ENCODE results near the gene MICAL3. TPM values are rescaled to one million over a fixed set of nuclear protein-coding genes. Genes with fewer than 3 reads are reported as not detected.

Gene MICAL3
- total RNA-seq, 1 experiment from 2014 or later, result 23.7 TPM

DNA sequence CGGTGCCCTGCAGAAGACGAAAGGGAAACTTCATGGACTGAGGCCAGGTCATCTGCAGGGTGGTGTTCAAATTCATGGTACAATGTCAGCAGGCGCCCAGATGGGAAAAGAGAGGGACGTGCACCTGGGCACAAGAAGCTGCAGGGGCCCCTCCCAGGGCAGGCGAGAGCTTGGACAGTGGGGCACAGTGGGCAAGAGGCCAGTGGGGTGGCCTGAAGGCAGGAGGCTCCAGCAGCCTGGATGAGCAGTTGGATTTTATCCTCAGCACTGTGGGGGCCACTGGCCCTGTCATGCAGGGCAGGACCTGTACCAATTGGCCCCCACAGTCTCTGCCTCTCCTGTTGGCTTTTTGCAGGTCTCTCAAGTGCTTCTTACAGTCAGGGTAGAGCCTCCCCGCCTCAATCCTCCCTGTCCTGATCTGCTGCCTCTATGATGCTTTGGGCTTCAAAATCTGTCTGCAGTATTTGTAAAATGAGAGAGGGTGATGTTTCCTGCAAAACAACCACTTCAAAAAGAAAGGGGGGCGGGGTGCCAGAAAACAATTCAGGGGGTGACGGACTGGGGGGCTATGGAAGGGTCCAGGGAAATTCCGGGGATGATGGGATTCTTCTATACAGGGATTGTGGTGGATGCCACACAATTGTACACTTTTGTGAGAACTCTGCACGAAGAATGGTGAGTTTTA is 248.4 kb downstream of the MICAL3 start:
- Histone ChIP-seq H3K27ac (ENCODE audit: low read length) (no peak overlapping the region), H3K4me2 (ENCODE audit: low read length) (no peak overlapping the region), H4K20me1 (ENCODE audit: low read length) (no peaks in the 10 kb centered on the region), H3K36me3 (ENCODE audit: low read depth, low read length) (no peaks in the 10 kb centered on the region), H3K4me3 (ENCODE audit: low read length) (no peak overlapping the region), H3K79me2 (ENCODE audit: low read length) (peaks cover 24% of the 10 kb centered on the region), H2AFZ (ENCODE audit: low read length) (no peak overlapping the region), H3F3A (ENCODE audit: low read length, unreplicated experiment) (no peaks in the 10 kb centered on the region), H3K9ac (ENCODE audit: low read length) (no peak overlapping the region), H3K9me2 (replicated peaks; ENCODE audit: low read length) (no peaks in the 10 kb centered on the region), H3K4me1 (ENCODE audit: insufficient read depth, low read length) (peaks cover 19% of the 10 kb centered on the region), H3K9me3 (ENCODE audit: low read length) (no peaks in the 10 kb centered on the region), H3K27me3 (ENCODE audit: low read length) (no peaks in the 10 kb centered on the region)
- no peak for ATAC-seq
- DNase-seq, result no peak
- BruUV-seq (replicated peaks), result no TSS peak
- ChIA-PET CTCF (no interaction called here), POLR2A (ENCODE audit: unreplicated experiment) (no interaction called here)
- intact Hi-C loops (cut with micrococcal nuclease), result no loop called here
- TF ChIP-seq EZH2phosphoT487 (IDR thresholded peaks at IDR 0.05; ENCODE audit: borderline replicate concordance, low read length) (no peak), EZH2 (IDR thresholded peaks at IDR 0.05; ENCODE audit: low read length, unreplicated experiment) (no peak)
- TF ChIP-seq, protein P1, sequence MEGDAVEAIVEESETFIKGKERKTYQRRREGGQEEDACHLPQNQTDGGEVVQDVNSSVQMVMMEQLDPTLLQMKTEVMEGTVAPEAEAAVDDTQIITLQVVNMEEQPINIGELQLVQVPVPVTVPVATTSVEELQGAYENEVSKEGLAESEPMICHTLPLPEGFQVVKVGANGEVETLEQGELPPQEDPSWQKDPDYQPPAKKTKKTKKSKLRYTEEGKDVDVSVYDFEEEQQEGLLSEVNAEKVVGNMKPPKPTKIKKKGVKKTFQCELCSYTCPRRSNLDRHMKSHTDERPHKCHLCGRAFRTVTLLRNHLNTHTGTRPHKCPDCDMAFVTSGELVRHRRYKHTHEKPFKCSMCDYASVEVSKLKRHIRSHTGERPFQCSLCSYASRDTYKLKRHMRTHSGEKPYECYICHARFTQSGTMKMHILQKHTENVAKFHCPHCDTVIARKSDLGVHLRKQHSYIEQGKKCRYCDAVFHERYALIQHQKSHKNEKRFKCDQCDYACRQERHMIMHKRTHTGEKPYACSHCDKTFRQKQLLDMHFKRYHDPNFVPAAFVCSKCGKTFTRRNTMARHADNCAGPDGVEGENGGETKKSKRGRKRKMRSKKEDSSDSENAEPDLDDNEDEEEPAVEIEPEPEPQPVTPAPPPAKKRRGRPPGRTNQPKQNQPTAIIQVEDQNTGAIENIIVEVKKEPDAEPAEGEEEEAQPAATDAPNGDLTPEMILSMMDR (conservative IDR thresholded peaks at IDR 0.05; ENCODE audit: low read depth, low read length), result no peak

GRCh38 chr22:17774926-17775685 is 249.3 kb downstream of the MICAL3 start:
- H4K20me1 ChIP-seq (ENCODE audit: low read length), result no peaks in the 10 kb centered on the region
- no peaks in the 10 kb centered on the region for H3F3A ChIP-seq (ENCODE audit: low read length, unreplicated experiment)
- H3K9me2 ChIP-seq (replicated peaks; ENCODE audit: low read length), result no peaks in the 10 kb centered on the region
- TF ChIP-seq EZH2phosphoT487 (IDR thresholded peaks at IDR 0.05; ENCODE audit: borderline replicate concordance, low read length), result no peak
- no peak for TF ChIP-seq EZH2 (IDR thresholded peaks at IDR 0.05; ENCODE audit: low read length, unreplicated experiment)
- TF ChIP-seq, protein P1 (conservative IDR thresholded peaks at IDR 0.05; ENCODE audit: low read depth, low read length), result no peak
- peaks cover 31% of the 10 kb centered on the region for H3K79me2 ChIP-seq (ENCODE audit: low read length)
- H3K27me3 ChIP-seq (ENCODE audit: low read length), result no peaks in the 10 kb centered on the region
- peak overlapping the region; percentile 79 for H2AFZ ChIP-seq (ENCODE audit: low read length)
- ATAC-seq (no peak), DNase-seq (no peak)
- no peaks in the 10 kb centered on the region for H3K36me3 ChIP-seq (ENCODE audit: low read depth, low read length)
- peak overlapping the region; percentile 81; the same call in 1 of the 2 replicates for H3K4me3 ChIP-seq (ENCODE audit: low read length)
- intact Hi-C loops (cut with micrococcal nuclease), result no loop called here
- BruUV-seq (replicated peaks), result no TSS peak
- peak overlapping the region; percentile 82 for H3K4me2 ChIP-seq (ENCODE audit: low read length)
- POLR2A ChIA-PET (ENCODE audit: unreplicated experiment), result no interaction called here
- H3K9me3 ChIP-seq (ENCODE audit: low read length), result no peaks in the 10 kb centered on the region
- CTCF ChIA-PET, result no interaction called here
- no peak overlapping the region for H3K27ac ChIP-seq (ENCODE audit: low read length)
- 0 out of 2 replicates have a peak overlapping the region, but pooled peaks have one; percentile 40 for H3K9ac ChIP-seq (ENCODE audit: low read length)
- H3K4me1 ChIP-seq (ENCODE audit: insufficient read depth, low read length), result peaks cover 19% of the 10 kb centered on the region
